Endothelial cell of umbilical vein (primary cell): ENCODE data around the gene SYT7. TPM values are rescaled to one million over a fixed set of nuclear protein-coding genes. Genes with fewer than 3 reads are reported as not detected.

Experiments
- BruUV-seq: library from RNA; stranded (reverse); fragments of 400-500 nt; replicated peaks from 2 replicates; lab custom pipeline; 2021; lab: Mats Ljungman, UMichigan
- CTCF ChIA-PET: fragments of 300-600, 350-600 bp; sonication (Branson Sonifier 250); formaldehyde crosslinking; loops from one replicate; lab custom pipeline; 2021; ENCODE audit warnings: antibody characterized with exemption, inconsistent platforms; lab: Charles Lee
- POLR2A ChIA-PET: fragments of 300-600, 350-600 bp; sonication (Branson Sonifier 250); formaldehyde crosslinking; loops from one replicate; lab custom pipeline; 2021; ENCODE audit warnings: antibody characterized with exemption, inconsistent platforms; lab: Charles Lee
- DNase-seq: peaks from one replicate; pipeline ENCODE4 v3.0.0-alpha.2; 2011; ENCODE audit warnings: low read depth, low spot score
- FAIRE-seq: peaks from 2 replicates; lab custom pipeline; 2011; peaks lifted over from hg19 to GRCh38; lab: Jason Lieb, UNC
- H2AFZ ChIP-seq: 2 replicates; pipeline ENCODE4 v1.6.0; 2012; ENCODE audit warnings: low read depth, low read length, control low read depth, inconsistent platforms
- H3K27ac ChIP-seq: 2 replicates; pipeline ENCODE4 v1.5.1; 2011; ENCODE audit warnings: low read depth, mild to moderate bottlenecking, control low read depth, low read length, moderate library complexity; ENCODE audit not compliant: insufficient read depth
- H3K27me3 ChIP-seq, 2 experiments: 2 replicates each; pipeline versions ENCODE4 v1.6.0 to v1.6.1; 2011; ENCODE audit warnings: low read length in 2 of 2, mixed read lengths in 1 of 2; ENCODE audit not compliant: control insufficient read depth in 2 of 2, insufficient read depth in 2 of 2
- H3K36me3 ChIP-seq, 2 experiments: 2 replicates in 1 of 2; 3 replicates in 1 of 2; pipeline ENCODE4 v1.5.1; 2011; ENCODE audit warnings: low read length in 2 of 2, mild to moderate bottlenecking in 1 of 2, moderate library complexity in 1 of 2; ENCODE audit not compliant: control insufficient read depth in 2 of 2, insufficient read depth in 2 of 2; ENCODE audit errors: extremely low read depth in 1 of 2
- H3K4me1 ChIP-seq: 3 replicates; pipeline ENCODE4 v1.5.1; 2011; ENCODE audit warnings: mild to moderate bottlenecking, low read length; ENCODE audit not compliant: control insufficient read depth, insufficient read depth; ENCODE audit errors: extremely low read depth
- H3K4me2 ChIP-seq: 2 replicates; pipeline ENCODE4 v1.6.1; 2011; ENCODE audit warnings: low read length, control low read depth, mixed read lengths; ENCODE audit not compliant: insufficient read depth
- H3K4me3 ChIP-seq, 3 experiments: fragments of 200-600 bp in 1 of 3; sonication (generic), shearing (Covaris generic) in 1 of 3; replicated peaks in 1 of 3; 2 replicates each; pipeline ENCODE4 v1.5.1; 2011 to 2016; ENCODE audit warnings: control low read depth in 3 of 3, low read length in 3 of 3, mild to moderate bottlenecking in 2 of 3, inconsistent platforms in 1 of 3, low read depth in 1 of 3, moderate library complexity in 1 of 3; ENCODE audit not compliant: insufficient read depth in 1 of 3
- H3K79me2 ChIP-seq: 2 replicates; pipeline ENCODE4 v1.6.0; 2012; ENCODE audit warnings: low read length, inconsistent platforms; ENCODE audit not compliant: control insufficient read depth, insufficient read depth
- H3K9ac ChIP-seq: replicated peaks from 2 replicates; pipeline ENCODE3; 2011; ENCODE audit warnings: low read length, control low read depth; ENCODE audit not compliant: insufficient read depth; ENCODE audit errors: extremely low read depth
- H3K9me1 ChIP-seq: replicated peaks from 3 replicates; pipeline ENCODE4 v1.6.0; 2011; ENCODE audit warnings: mild to moderate bottlenecking, low read length; ENCODE audit not compliant: control insufficient read depth, insufficient read depth; ENCODE audit errors: extremely low read depth
- H3K9me3 ChIP-seq: replicated peaks from 2 replicates; pipeline ENCODE4 v1.5.1; 2012; ENCODE audit warnings: low read length, inconsistent platforms; ENCODE audit not compliant: control insufficient read depth, insufficient read depth
- H4K20me1 ChIP-seq: replicated peaks from 2 replicates; pipeline ENCODE3; 2011; ENCODE audit warnings: mild to moderate bottlenecking, low read length; ENCODE audit not compliant: control insufficient read depth, insufficient read depth; ENCODE audit errors: extremely low read depth
- EZH2 ChIP-seq: IDR thresholded peaks from 2 replicates; pipeline ENCODE4 v1.6.1; 2012; ENCODE audit warnings: borderline replicate concordance, low read depth, mild to moderate bottlenecking, moderate library complexity, low read length, inconsistent platforms; ENCODE audit not compliant: severe bottlenecking
- FOS ChIP-seq: IDR thresholded peaks from 2 replicates; pipeline ENCODE4 v1.6.1; 2011; ENCODE audit warnings: mild to moderate bottlenecking, low read length, moderate library complexity, borderline replicate concordance; ENCODE audit not compliant: insufficient read depth
- GATA2 ChIP-seq: IDR thresholded peaks from 2 replicates; pipeline ENCODE4 v1.7.0; 2011; ENCODE audit warnings: low read depth, mild to moderate bottlenecking, moderate library complexity, mixed read lengths, low read length; ENCODE audit not compliant: insufficient read length, insufficient read depth
- JUN ChIP-seq: IDR thresholded peaks from 2 replicates; pipeline ENCODE4 v1.6.1; 2011; ENCODE audit warnings: borderline replicate concordance, low read depth; ENCODE audit not compliant: insufficient read length, insufficient read depth
- MYC ChIP-seq: IDR thresholded peaks from one replicate; pipeline ENCODE4 v1.6.1; 2011; ENCODE audit warnings: mild to moderate bottlenecking, low read depth, low read length
- POLR2A ChIP-seq: IDR thresholded peaks from 2 replicates; pipeline ENCODE4 v1.6.1; 2012; ENCODE audit warnings: low read depth, mild to moderate bottlenecking, control low read depth, low read length
- POLR2AphosphoS5 ChIP-seq: IDR thresholded peaks from 2 replicates; pipeline ENCODE4 v1.6.1; 2012; ENCODE audit warnings: low read depth, mild to moderate bottlenecking, control low read depth, low read length, moderate library complexity; ENCODE audit not compliant: insufficient read depth
- dilution Hi-C: fragments of 300-500 bp; cut with MboI; formaldehyde crosslinking; loops from one replicate; pipeline ENCODE4 v1.15.0; 2019; ENCODE audit warnings: low sequenced_read_pairs; ENCODE audit not compliant: extremely low pct_ligation_motif_present
- intact Hi-C: fragments of 100-400 bp; cut with micrococcal nuclease; formaldehyde crosslinking; loops from one replicate; pipeline ENCODE4 v1.10.0; 2022
- polyA plus RNA-seq, 4 experiments: library from polyadenylated mRNA; depleted of rRNA in 3 of 4; stranded (reverse) in 3 of 4; unstranded in 1 of 4; fragments of >200 nt; gene quantifications; 2 replicates each; pipeline versions ENCODE4 v1.2.1 to v1.2.3, GENCODE V29; 2011 to 2012; ENCODE audit warnings: missing spikeins in 1 of 4
- total RNA-seq: library from RNA; stranded (reverse); gene quantifications from 2 replicates; pipeline ENCODE4 v1.2.3, GENCODE V29; 2021
- TF ChIP-seq, protein P1 (sequence below): IDR thresholded peaks from 2 replicates; pipeline ENCODE4 v1.6.1; 2011; ENCODE audit not compliant: insufficient read depth, insufficient read length
- TF ChIP-seq, protein P2 (sequence below), 2 donors: IDR thresholded peaks; 1 replicate in 1 of 2; 2 replicates in 1 of 2; pipeline ENCODE4 v1.5.1; 2011; ENCODE audit warnings: low read length in 2 of 2, mild to moderate bottlenecking in 2 of 2, moderate library complexity in 2 of 2, control low read depth in 1 of 2, inconsistent platforms in 1 of 2, low read depth in 1 of 2; ENCODE audit not compliant: insufficient read depth in 1 of 2; ENCODE audit errors: extremely low read depth in 1 of 2

SYT7 gene
- total and polyA plus RNA-seq, 2 donors (not counting 3 experiments of a cell fraction or from before 2014, with no cell fraction given) = 0.08 to 0.55 TPM

GRCh38 chr11:61549662-61550568, 31.0 kb downstream of the SYT7 start:
- intact Hi-C loops = no loop called here
- TF ChIP-seq POLR2AphosphoS5 = no peak
- no peak for TF ChIP-seq POLR2A
- TF ChIP-seq FOS = no peak
- TF ChIP-seq GATA2 = no peak
- TF ChIP-seq EZH2 = no peak
- TF ChIP-seq MYC = no peak
- TF ChIP-seq, protein P1, sequence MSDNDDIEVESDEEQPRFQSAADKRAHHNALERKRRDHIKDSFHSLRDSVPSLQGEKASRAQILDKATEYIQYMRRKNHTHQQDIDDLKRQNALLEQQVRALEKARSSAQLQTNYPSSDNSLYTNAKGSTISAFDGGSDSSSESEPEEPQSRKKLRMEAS = no peak
- TF ChIP-seq, protein P2, sequence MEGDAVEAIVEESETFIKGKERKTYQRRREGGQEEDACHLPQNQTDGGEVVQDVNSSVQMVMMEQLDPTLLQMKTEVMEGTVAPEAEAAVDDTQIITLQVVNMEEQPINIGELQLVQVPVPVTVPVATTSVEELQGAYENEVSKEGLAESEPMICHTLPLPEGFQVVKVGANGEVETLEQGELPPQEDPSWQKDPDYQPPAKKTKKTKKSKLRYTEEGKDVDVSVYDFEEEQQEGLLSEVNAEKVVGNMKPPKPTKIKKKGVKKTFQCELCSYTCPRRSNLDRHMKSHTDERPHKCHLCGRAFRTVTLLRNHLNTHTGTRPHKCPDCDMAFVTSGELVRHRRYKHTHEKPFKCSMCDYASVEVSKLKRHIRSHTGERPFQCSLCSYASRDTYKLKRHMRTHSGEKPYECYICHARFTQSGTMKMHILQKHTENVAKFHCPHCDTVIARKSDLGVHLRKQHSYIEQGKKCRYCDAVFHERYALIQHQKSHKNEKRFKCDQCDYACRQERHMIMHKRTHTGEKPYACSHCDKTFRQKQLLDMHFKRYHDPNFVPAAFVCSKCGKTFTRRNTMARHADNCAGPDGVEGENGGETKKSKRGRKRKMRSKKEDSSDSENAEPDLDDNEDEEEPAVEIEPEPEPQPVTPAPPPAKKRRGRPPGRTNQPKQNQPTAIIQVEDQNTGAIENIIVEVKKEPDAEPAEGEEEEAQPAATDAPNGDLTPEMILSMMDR (IDR thresholded peaks at IDR 0.05; ENCODE audit: extremely low read depth in 1 of 2, insufficient read depth in 1 of 2, low read depth in 1 of 2, low read length in 2 of 2) = no peak
- no peak for TF ChIP-seq JUN
- no peaks in the 10 kb centered on the region for H3K9me3 ChIP-seq
- H3K9me1 ChIP-seq = no peaks in the 10 kb centered on the region
- H3K4me2 ChIP-seq = no peak overlapping the region
- no peak for DNase-seq
- ChIA-PET POLR2A (no interaction called here), CTCF (interaction anchor here (0.6 kb wide), 1 partner anchor 73 kb away, joined by 3 read pairs; no protein-coding TSS in a partner anchor)
- dilution Hi-C loops = no loop called here
- H3K4me1 ChIP-seq = no peaks in the 10 kb centered on the region
- H4K20me1 ChIP-seq = no peaks in the 10 kb centered on the region
- FAIRE-seq = no peak
- BruUV-seq = no TSS peak
- H3K4me3 ChIP-seq = no peak overlapping the region
- H3K27ac ChIP-seq = no peak overlapping the region
- H2AFZ ChIP-seq = no peak overlapping the region
- peaks cover 8 to 10% of the 10 kb centered on the region in 2 experiments for H3K27me3 ChIP-seq
- no peaks in the 10 kb centered on the region for H3K36me3 ChIP-seq
- H3K9ac ChIP-seq = no peak overlapping the region
- H3K79me2 ChIP-seq = no peaks in the 10 kb centered on the region
